Measurements from ENCODE around the gene MUSK.

GRCh38 chr9:110847671-110848070 lies 179.1 kb downstream of the MUSK start:
- no peak for TF ChIP-seq CTCF (IDR thresholded peaks at IDR 0.05)
- no peak for TF ChIP-seq POLR2A (IDR thresholded peaks at IDR 0.05)
